Neuronal stem cell (in vitro differentiated cells): ENCODE measurements around the gene YJU2.
"Not testable (repeated sequence)": the region's sequence is repeated elsewhere in the genome, so short reads cannot be mapped to it uniquely, and the experiment has no call there.

Experiments
- DNase-seq: peaks from one replicate; pipeline ENCODE4 v3.0.0-alpha.2; 2013; ENCODE audit warnings: low spot score
- H2AFZ ChIP-seq: one replicate; pipeline ENCODE4 v1.6.1; 2013; ENCODE audit warnings: mild to moderate bottlenecking, low read length, inconsistent platforms
- H2AK5ac ChIP-seq: 2 replicates; pipeline ENCODE4 v1.6.1; 2013; ENCODE audit warnings: low read depth, mild to moderate bottlenecking, inconsistent platforms, low read length, moderate library complexity, mixed read lengths
- H2BK120ac ChIP-seq: 2 replicates; pipeline ENCODE4 v1.6.1; 2013; ENCODE audit warnings: low read depth, mild to moderate bottlenecking, inconsistent platforms, low read length, moderate library complexity, mixed read lengths
- H2BK12ac ChIP-seq: one replicate; pipeline ENCODE4 v1.6.1; 2013; ENCODE audit warnings: low read length, inconsistent platforms
- H2BK15ac ChIP-seq: 2 replicates; pipeline ENCODE4 v1.6.1; 2013; ENCODE audit warnings: mild to moderate bottlenecking, low read length, inconsistent platforms, mixed read lengths
- H2BK5ac ChIP-seq: one replicate; pipeline ENCODE4 v1.6.1; 2013; ENCODE audit warnings: inconsistent platforms, mild to moderate bottlenecking, low read length, moderate library complexity
- H3K14ac ChIP-seq: one replicate; pipeline ENCODE4 v1.6.1; 2013; ENCODE audit warnings: low read length, inconsistent platforms
- H3K18ac ChIP-seq: 2 replicates; pipeline ENCODE4 v1.6.1; 2013; ENCODE audit warnings: low read length, inconsistent platforms
- H3K23ac ChIP-seq: 2 replicates; pipeline ENCODE4 v1.6.1; 2013; ENCODE audit warnings: low read depth, mild to moderate bottlenecking, mixed read lengths, low read length, inconsistent platforms; ENCODE audit not compliant: poor library complexity
- H3K27ac ChIP-seq: replicated peaks from 3 replicates; pipeline ENCODE4 v1.5.1; 2013; ENCODE audit warnings: low read length, inconsistent platforms
- H3K27me3 ChIP-seq, 3 experiments: 2 replicates each; pipeline ENCODE4 v1.6.1; 2013; ENCODE audit warnings: low read length in 3 of 3, mild to moderate bottlenecking in 2 of 3, inconsistent platforms in 1 of 3, low read depth in 1 of 3, mixed read lengths in 1 of 3, moderate library complexity in 1 of 3; ENCODE audit not compliant: control insufficient read depth in 3 of 3, insufficient read depth in 3 of 3
- H3K36me3 ChIP-seq, 2 donors: replicated peaks in 1 of 2; 2 replicates each; pipeline ENCODE4 v1.6.1; 2013; ENCODE audit warnings: low read length in 2 of 2; ENCODE audit not compliant: control insufficient read depth in 2 of 2, insufficient read depth in 2 of 2
- H3K4ac ChIP-seq: 2 replicates; pipeline ENCODE4 v1.6.1; 2013; ENCODE audit warnings: inconsistent platforms, mild to moderate bottlenecking, low read length, moderate library complexity
- H3K4me1 ChIP-seq, 2 donors: 1 replicate in 1 of 2; 2 replicates in 1 of 2; pipeline ENCODE4 v1.6.1; 2013; ENCODE audit warnings: low read length in 2 of 2, low read depth in 1 of 2; ENCODE audit not compliant: control insufficient read depth in 2 of 2, insufficient read depth in 1 of 2
- H3K4me2 ChIP-seq: one replicate; pipeline ENCODE4 v1.6.1; 2013; ENCODE audit warnings: mild to moderate bottlenecking, low read length, inconsistent platforms; ENCODE audit not compliant: insufficient read depth, poor library complexity, severe bottlenecking
- H3K4me3 ChIP-seq, 2 donors: 2 replicates each; pipeline ENCODE4 v1.5.1; 2013; ENCODE audit warnings: low read length in 2 of 2, mild to moderate bottlenecking in 2 of 2, inconsistent platforms in 1 of 2, moderate library complexity in 1 of 2
- H3K79me1 ChIP-seq: one replicate; pipeline ENCODE4 v1.6.1; 2013; ENCODE audit warnings: low read depth, mild to moderate bottlenecking, inconsistent platforms, low read length, moderate library complexity
- H3K9ac ChIP-seq: one replicate; pipeline ENCODE4 v1.6.1; 2013; ENCODE audit warnings: mild to moderate bottlenecking, low read depth, low read length, inconsistent platforms; ENCODE audit not compliant: poor library complexity
- H3K9me3 ChIP-seq, 2 donors: replicated peaks in 1 of 2; 2 replicates each; pipeline versions ENCODE3 to v1.6.1; 2013; ENCODE audit warnings: low read length in 2 of 2, mild to moderate bottlenecking in 2 of 2, inconsistent platforms in 1 of 2, low read depth in 1 of 2, mixed read lengths in 1 of 2, moderate library complexity in 1 of 2; ENCODE audit not compliant: control insufficient read depth in 2 of 2, insufficient read depth in 1 of 2
- H4K8ac ChIP-seq: one replicate; pipeline ENCODE4 v1.6.1; 2013; ENCODE audit warnings: low read depth, mild to moderate bottlenecking, inconsistent platforms, low read length, moderate library complexity
- H4K91ac ChIP-seq: one replicate; pipeline ENCODE4 v1.6.1; 2013; ENCODE audit warnings: low read length, low read depth, mild to moderate bottlenecking, inconsistent platforms; ENCODE audit not compliant: poor library complexity
- WGBS, 2 donors: extraction: QIAGEN DNeasy Blood & Tissue Kit; methylation state at CpG; one replicate each; pipeline ENCODE4 v1.1.7; 2013; ENCODE audit warnings: missing lambda C conversion rate in 2 of 2, mixed read lengths in 1 of 2; ENCODE audit not compliant: insufficient read length in 2 of 2, insufficient replicate concordance in 1 of 2; ENCODE audit errors: extremely low coverage in 2 of 2; 5-methylcytosine and 5-hydroxymethylcytosine counted together

YJU2 gene

GRCh38 chr19:4215807-4216206 lies 31.1 kb upstream of the YJU2 start:
- no peak for DNase-seq
- Histone ChIP-seq H4K8ac (no peak overlapping the region), H3K27me3 (peaks cover 0 to 17% (median 0%) of the 10 kb centered on the region in 3 experiments), H2AK5ac (no peak overlapping the region), H3K9ac (no peak overlapping the region), H3K18ac (no peak overlapping the region), H3K79me1 (no peaks in the 10 kb centered on the region), H2BK12ac (no peak overlapping the region), H3K4me3 (no peak overlapping the region), H2BK120ac (no peak overlapping the region), H3K36me3 (no peaks in the 10 kb centered on the region), H3K27ac (no peak overlapping the region), H2BK5ac (no peak overlapping the region), H4K91ac (no peak overlapping the region), H2AFZ (no peak overlapping the region), H3K4me2 (no peak overlapping the region), H3K14ac (no peak overlapping the region), H3K23ac (no peak overlapping the region), H3K4me1 (no peaks in the 10 kb centered on the region), H2BK15ac (no peak overlapping the region), H3K9me3 (peaks cover 0 to 2% of the 10 kb centered on the region in 2 donors), H3K4ac (no peak overlapping the region)
- no CpG with 5 or more reads among the region's 10 CpGs for WGBS, 2 donors

GRCh38 chr19:4216846-4217245 lies 30.0 kb upstream of the YJU2 start:
- Histone ChIP-seq H3K23ac (peak overlapping the region; percentile 27), H3K27ac (no peak overlapping the region), H2AK5ac (no peak overlapping the region), H3K14ac (peak overlapping the region; percentile 31), H3K27me3 (peaks cover 0 to 17% (median 0%) of the 10 kb centered on the region in 3 experiments), H2BK12ac (no peak overlapping the region), H2BK5ac (no peak overlapping the region), H2AFZ (no peak overlapping the region), H3K4me2 (no peak overlapping the region), H2BK120ac (no peak overlapping the region), H4K8ac (no peak overlapping the region), H3K9me3 (peaks cover 0 to 2% of the 10 kb centered on the region in 2 donors), H2BK15ac (no peak overlapping the region), H3K9ac (no peak overlapping the region), H3K4me3 (no peak overlapping the region), H3K4me1 (no peaks in the 10 kb centered on the region), H4K91ac (no peak overlapping the region), H3K36me3 (no peaks in the 10 kb centered on the region), H3K79me1 (no peaks in the 10 kb centered on the region), H3K4ac (no peak overlapping the region), H3K18ac (no peak overlapping the region)
- no CpG with 5 or more reads among the region's 6 CpGs for WGBS, 2 donors
- DNase-seq, result no peak

GRCh38 chr19:4217429-4218264 lies 29.2 kb upstream of the YJU2 start:
- WGBS, 2 donors, result no CpG with 5 or more reads among the region's 81 CpGs
- no peak overlapping the region for H3K4me2 ChIP-seq

GRCh38 chr19:4218523-4218922 lies 28.4 kb upstream of the YJU2 start:
- H3K27me3 ChIP-seq, H2AK5ac ChIP-seq, H3K18ac ChIP-seq, H3K9ac ChIP-seq, DNase-seq, H3K4me2 ChIP-seq, H3K4me3 ChIP-seq, H3K27ac ChIP-seq, H2BK15ac ChIP-seq, H3K23ac ChIP-seq, H2BK5ac ChIP-seq, H3K9me3 ChIP-seq, H3K36me3 ChIP-seq, H4K8ac ChIP-seq, H3K79me1 ChIP-seq, H2AFZ ChIP-seq, H2BK120ac ChIP-seq, H3K4me1 ChIP-seq, H4K91ac ChIP-seq, H2BK12ac ChIP-seq, H3K4ac ChIP-seq, H3K14ac ChIP-seq: not testable (repeated sequence)
- WGBS, 2 donors, result no CpG with 5 or more reads among the region's 1 CpG

More at GRCh38 chr19:4217429-4218264, 29.2 kb upstream of the YJU2 start:
- no peak for DNase-seq
- Histone ChIP-seq H3K9ac (no peak overlapping the region), H3K79me1 (no peaks in the 10 kb centered on the region), H3K4me3 (no peak overlapping the region), H2BK12ac (peak overlapping the region; percentile 10), H3K23ac (peak overlapping the region; percentile 65), H3K4ac (no peak overlapping the region), H3K27ac (no peak overlapping the region), H4K8ac (no peak overlapping the region), H2AK5ac (no peak overlapping the region), H3K18ac (peak overlapping the region; percentile 80), H2BK5ac (no peak overlapping the region), H3K36me3 (no peaks in the 10 kb centered on the region), H3K9me3 (peaks cover 0 to 2% of the 10 kb centered on the region in 2 donors), H3K14ac (no peak overlapping the region), H2AFZ (no peak overlapping the region), H3K27me3 (peaks cover 0 to 12% (median 0%) of the 10 kb centered on the region in 3 experiments), H3K4me1 (no peaks in the 10 kb centered on the region), H4K91ac (no peak overlapping the region), H2BK15ac (no peak overlapping the region), H2BK120ac (no peak overlapping the region)
